ENCODE measurements around the gene CTNND2. TPM values are rescaled to one million over a fixed set of nuclear protein-coding genes. Genes with fewer than 3 reads are reported as not detected.

Gene CTNND2
- polyA plus RNA-seq, 1 of the 3 experiments (the other 2 are of a cell fraction) = not detected

- Histone ChIP-seq H3K36me3 (replicated peaks in 1 of 2; ENCODE audit: control insufficient read depth in 1 of 2, insufficient read depth in 2 of 2, low read length in 1 of 2) (no peaks in the 10 kb centered on the region), H3K27me3 (ENCODE audit: insufficient read depth) (peaks cover 8% of the 10 kb centered on the region; the same call in 1 of the 2 replicates), H3F3A (replicated peaks; ENCODE audit: insufficient read depth) (no peaks in the 10 kb centered on the region), H3K9me2 (no peaks in the 10 kb centered on the region), H3K4me2 (no peak overlapping the region), H3K9me3 (no peaks in the 10 kb centered on the region), H4K20me1 (ENCODE audit: insufficient read depth) (no peaks in the 10 kb centered on the region), H3K79me2 (ENCODE audit: insufficient read depth) (no peaks in the 10 kb centered on the region), H3K4me1 (ENCODE audit: control insufficient read depth in 1 of 2, insufficient read depth in 2 of 2, low read depth in 1 of 2, low read length in 1 of 2) (no peaks in the 10 kb centered on the region), H3K9ac (no peak overlapping the region), H3K4me3 (ENCODE audit: low read depth in 2 of 2, low read length in 1 of 2) (no peak overlapping the region), H2AFZ (ENCODE audit: low read depth) (no peak overlapping the region), H3K27ac (ENCODE audit: low read depth in 2 of 2, low read length in 1 of 2) (no peak overlapping the region)
- POLR2A ChIA-PET = no interaction called here
- no peak for DNase-seq
- TF ChIP-seq, protein P1, sequence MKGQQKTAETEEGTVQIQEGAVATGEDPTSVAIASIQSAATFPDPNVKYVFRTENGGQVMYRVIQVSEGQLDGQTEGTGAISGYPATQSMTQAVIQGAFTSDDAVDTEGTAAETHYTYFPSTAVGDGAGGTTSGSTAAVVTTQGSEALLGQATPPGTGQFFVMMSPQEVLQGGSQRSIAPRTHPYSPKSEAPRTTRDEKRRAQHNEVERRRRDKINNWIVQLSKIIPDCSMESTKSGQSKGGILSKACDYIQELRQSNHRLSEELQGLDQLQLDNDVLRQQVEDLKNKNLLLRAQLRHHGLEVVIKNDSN (IDR thresholded peaks at IDR 0.05; ENCODE audit: borderline replicate concordance, low read depth) = no peak
- no peak for TF ChIP-seq GABPA (IDR thresholded peaks at IDR 0.05; ENCODE audit: low read depth)
- TF ChIP-seq JUND (IDR thresholded peaks at IDR 0.05) = no peak
- no peak for TF ChIP-seq FOXJ3 (CRISPR knock-in tag; IDR thresholded peaks at IDR 0.05)
- no peak for TF ChIP-seq CHD2 (IDR thresholded peaks at IDR 0.05; ENCODE audit: low read length, partially characterized antibody)
- TF ChIP-seq REST (IDR thresholded peaks at IDR 0.05; ENCODE audit: low read depth, low read length) = no peak
- TF ChIP-seq RAD21 (IDR thresholded peaks at IDR 0.05; ENCODE audit: low read length) = no peak
- no peak for TF ChIP-seq RFX5 (IDR thresholded peaks at IDR 0.05; ENCODE audit: low read length)
- no peak for TF ChIP-seq FOXM1 (IDR thresholded peaks at IDR 0.05; ENCODE audit: low read depth)
- TF ChIP-seq ELF1 (IDR thresholded peaks at IDR 0.05) = no peak
- no peak for TF ChIP-seq ZBTB33 (IDR thresholded peaks at IDR 0.05; ENCODE audit: borderline replicate concordance, low read depth)
- TF ChIP-seq TAF1 (IDR thresholded peaks at IDR 0.05; ENCODE audit: borderline replicate concordance, low read depth, low read length) = no peak
- TF ChIP-seq, protein P2, sequence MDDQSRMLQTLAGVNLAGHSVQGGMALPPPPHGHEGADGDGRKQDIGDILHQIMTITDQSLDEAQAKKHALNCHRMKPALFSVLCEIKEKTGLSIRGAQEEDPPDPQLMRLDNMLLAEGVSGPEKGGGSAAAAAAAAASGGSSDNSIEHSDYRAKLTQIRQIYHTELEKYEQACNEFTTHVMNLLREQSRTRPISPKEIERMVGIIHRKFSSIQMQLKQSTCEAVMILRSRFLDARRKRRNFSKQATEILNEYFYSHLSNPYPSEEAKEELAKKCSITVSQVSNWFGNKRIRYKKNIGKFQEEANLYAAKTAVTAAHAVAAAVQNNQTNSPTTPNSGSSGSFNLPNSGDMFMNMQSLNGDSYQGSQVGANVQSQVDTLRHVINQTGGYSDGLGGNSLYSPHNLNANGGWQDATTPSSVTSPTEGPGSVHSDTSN (IDR thresholded peaks at IDR 0.05) = no peak
- TF ChIP-seq, protein P3, sequence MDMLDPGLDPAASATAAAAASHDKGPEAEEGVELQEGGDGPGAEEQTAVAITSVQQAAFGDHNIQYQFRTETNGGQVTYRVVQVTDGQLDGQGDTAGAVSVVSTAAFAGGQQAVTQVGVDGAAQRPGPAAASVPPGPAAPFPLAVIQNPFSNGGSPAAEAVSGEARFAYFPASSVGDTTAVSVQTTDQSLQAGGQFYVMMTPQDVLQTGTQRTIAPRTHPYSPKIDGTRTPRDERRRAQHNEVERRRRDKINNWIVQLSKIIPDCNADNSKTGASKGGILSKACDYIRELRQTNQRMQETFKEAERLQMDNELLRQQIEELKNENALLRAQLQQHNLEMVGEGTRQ (IDR thresholded peaks at IDR 0.05; ENCODE audit: borderline replicate concordance, low read depth, low read length) = no peak
- CTCF ChIA-PET = no interaction called here
Observed at GRCh38 chr5:11897781-11898180, 6.5 kb downstream of the CTNND2 start.

All from SK-N-SH (cell line).